Muscle layer of duodenum (tissue), 2 donors: ENCODE measurements around the gene MRPL55.

Experiments used
- H3K27ac ChIP-seq: one replicate; pipeline ENCODE4 v1.7.0; 2013; ENCODE audit warnings: mild to moderate bottlenecking, low read length
- H3K27me3 ChIP-seq: one replicate; pipeline ENCODE4 v1.7.0; 2013; ENCODE audit warnings: low read depth, mild to moderate bottlenecking, control low read depth, low read length
- H3K36me3 ChIP-seq, 2 donors: one replicate each; pipeline ENCODE4 v1.7.0; 2013; ENCODE audit warnings: low read length in 2 of 2, control low read depth in 1 of 2, mild to moderate bottlenecking in 1 of 2; ENCODE audit not compliant: insufficient read depth in 2 of 2, control insufficient read depth in 1 of 2
- H3K4me1 ChIP-seq, 2 donors: one replicate each; pipeline ENCODE4 v1.7.0; 2013; ENCODE audit warnings: low read length in 2 of 2, mild to moderate bottlenecking in 2 of 2, control low read depth in 1 of 2, moderate library complexity in 1 of 2; ENCODE audit not compliant: insufficient read depth in 2 of 2, control insufficient read depth in 1 of 2
- H3K4me3 ChIP-seq, 2 donors: one replicate each; pipeline ENCODE4 v1.7.0; 2013; ENCODE audit warnings: low read length in 2 of 2, low read depth in 1 of 2, mild to moderate bottlenecking in 1 of 2
- H3K9me3 ChIP-seq, 2 donors: one replicate each; pipeline ENCODE4 v1.7.0; 2013; ENCODE audit warnings: low read length in 2 of 2, control low read depth in 1 of 2, mild to moderate bottlenecking in 1 of 2; ENCODE audit not compliant: control insufficient read depth in 1 of 2
- donor health status: healthy.

MRPL55 gene

DNA sequence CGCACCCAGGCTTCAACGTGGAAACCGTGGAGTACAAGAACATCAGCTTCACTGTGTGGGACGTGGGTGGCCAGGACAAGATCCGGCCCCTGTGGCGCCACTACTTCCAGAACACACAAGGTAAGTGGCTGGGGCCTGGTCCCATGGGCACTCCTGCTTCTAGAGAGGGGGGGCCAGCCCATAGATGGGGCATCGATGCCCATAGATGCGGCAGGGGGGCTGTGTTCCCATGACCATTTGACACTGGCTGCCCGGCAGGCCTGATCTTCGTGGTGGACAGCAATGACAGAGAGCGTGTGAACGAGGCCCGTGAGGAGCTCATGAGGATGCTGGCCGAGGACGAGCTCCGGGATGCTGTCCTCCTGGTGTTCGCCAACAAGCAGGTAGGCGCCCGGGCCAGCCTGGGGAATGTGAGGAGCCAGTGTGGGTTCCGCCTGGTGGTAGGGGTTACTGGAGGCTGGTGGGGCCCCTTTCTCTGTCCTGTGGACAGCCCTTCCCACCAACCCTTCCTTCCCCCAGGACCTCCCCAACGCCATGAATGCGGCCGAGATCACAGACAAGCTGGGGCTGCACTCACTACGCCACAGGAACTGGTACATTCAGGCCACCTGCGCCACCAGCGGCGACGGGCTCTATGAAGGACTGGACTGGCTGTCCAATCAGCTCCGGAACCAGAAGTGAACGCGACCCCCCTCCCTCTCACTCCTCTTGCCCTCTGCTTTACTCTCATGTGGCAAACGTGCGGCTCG is 11.6 kb downstream of the MRPL55 start:
- Histone ChIP-seq H3K36me3 (peaks cover 29 to 60% of the 10 kb centered on the region in 2 donors), H3K27me3 (no peaks in the 10 kb centered on the region), H3K27ac (no peak overlapping the region), H3K9me3 (peaks cover 6 to 14% of the 10 kb centered on the region in 2 donors), H3K4me1 (peaks cover 0 to 25% of the 10 kb centered on the region in 2 donors), H3K4me3 (no peak overlapping the region)

DNA sequence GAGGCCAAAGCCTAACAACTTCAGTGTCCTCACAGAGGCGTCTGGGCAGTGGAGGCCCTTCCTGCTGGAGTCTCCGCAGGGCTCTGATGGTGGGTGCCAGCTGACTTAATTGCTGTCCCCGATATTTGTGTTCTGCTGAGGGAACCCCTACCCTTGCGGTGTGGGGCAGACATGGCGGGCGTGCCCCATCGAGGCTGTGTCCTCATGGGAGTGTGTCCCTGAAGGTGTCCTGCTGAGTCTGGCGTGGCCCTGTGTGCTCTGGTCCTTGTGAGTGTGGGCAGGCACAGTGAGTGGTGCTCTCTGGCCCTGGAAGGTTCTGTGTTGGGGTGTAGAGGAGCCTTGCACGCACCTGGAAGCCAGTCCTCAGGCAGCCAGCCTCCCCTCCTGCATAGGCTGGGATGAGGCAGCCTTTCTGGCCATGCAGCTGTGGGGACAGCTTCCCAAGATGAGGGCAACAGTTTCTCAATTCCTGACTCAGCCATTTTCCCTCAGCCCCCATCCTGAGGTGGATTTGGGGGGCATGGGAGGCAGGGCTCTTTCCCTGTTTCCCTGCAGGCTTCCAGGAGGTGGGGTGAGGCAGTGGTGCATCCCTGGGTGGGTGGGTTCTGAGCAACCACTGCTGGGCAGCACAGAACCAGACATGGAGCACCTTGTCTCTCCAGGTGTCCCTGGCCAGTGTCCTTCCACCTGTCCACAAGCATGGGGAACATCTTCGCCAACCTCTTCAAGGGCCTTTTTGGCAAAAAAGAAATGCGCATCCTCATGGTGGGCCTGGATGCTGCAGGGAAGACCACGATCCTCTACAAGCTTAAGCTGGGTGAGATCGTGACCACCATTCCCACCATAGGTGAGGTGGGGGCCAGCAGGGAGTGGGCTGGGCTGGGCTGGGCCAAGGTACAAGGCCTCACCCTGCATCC is 12.4 kb downstream of the MRPL55 start:
- H3K36me3 ChIP-seq = peaks cover 29 to 61% of the 10 kb centered on the region in 2 donors
- peaks cover 0 to 23% of the 10 kb centered on the region in 2 donors for H3K4me1 ChIP-seq
- no peaks in the 10 kb centered on the region for H3K27me3 ChIP-seq
- H3K9me3 ChIP-seq = peaks cover 6 to 14% of the 10 kb centered on the region in 2 donors
- H3K4me3 ChIP-seq = no peak overlapping the region
- no peak overlapping the region for H3K27ac ChIP-seq

DNA sequence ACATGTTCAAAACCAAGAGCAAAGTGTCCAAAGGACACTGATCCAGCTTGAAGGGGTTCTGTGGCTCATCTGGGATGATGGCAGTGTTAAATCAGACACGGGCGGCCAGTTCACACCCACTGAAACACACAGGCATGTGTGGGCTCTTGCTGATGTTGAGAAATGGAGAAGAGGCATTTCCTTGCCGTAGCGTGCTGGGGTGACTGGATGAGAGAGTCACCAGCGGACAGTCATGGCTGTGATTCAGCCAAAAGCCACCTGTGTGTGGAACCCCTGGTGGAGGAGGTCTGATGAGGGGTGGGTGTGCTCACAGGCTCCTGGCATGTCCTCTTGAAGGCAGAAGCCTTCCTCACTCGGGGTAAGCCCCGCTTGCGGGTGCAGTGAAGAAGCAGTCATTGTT is 13.2 kb downstream of the MRPL55 start:
- peaks cover 2 to 23% of the 10 kb centered on the region in 2 donors for H3K4me1 ChIP-seq

DNA sequence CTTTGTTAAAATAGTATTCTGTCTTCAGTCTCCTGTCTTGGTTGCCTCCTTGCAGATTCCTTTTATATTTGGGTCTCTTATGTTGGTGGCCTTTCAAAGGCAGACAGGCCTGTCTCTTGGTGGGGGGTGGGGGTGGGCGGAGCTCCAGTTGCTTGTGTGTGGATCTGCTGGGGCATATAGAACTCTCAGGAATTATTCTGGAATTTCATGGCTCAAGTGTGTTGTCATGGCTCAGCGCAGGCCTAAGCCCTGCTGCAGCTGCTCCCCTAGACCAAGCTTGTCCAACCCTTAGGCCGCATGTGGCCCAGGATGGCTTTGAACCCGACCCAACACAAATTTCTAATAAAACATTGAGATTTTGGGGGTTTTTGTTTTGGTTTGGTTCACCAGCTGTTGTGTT is 13.9 kb downstream of the MRPL55 start:
- peaks cover 24 to 52% of the 10 kb centered on the region in 2 donors for H3K36me3 ChIP-seq
- no peak overlapping the region for H3K4me3 ChIP-seq
- peaks cover 6 to 14% of the 10 kb centered on the region in 2 donors for H3K9me3 ChIP-seq
- H3K27ac ChIP-seq = no peak overlapping the region
- H3K27me3 ChIP-seq = no peaks in the 10 kb centered on the region
- peaks cover 9 to 30% of the 10 kb centered on the region in 2 donors for H3K4me1 ChIP-seq

More for the DNA sequence above, 13.2 kb downstream of the MRPL55 start:
- no peaks in the 10 kb centered on the region for H3K27me3 ChIP-seq
- no peak overlapping the region for H3K27ac ChIP-seq
- H3K36me3 ChIP-seq = peaks cover 27 to 56% of the 10 kb centered on the region in 2 donors
- H3K9me3 ChIP-seq = peaks cover 6 to 14% of the 10 kb centered on the region in 2 donors
- no peak overlapping the region for H3K4me3 ChIP-seq

DNA sequence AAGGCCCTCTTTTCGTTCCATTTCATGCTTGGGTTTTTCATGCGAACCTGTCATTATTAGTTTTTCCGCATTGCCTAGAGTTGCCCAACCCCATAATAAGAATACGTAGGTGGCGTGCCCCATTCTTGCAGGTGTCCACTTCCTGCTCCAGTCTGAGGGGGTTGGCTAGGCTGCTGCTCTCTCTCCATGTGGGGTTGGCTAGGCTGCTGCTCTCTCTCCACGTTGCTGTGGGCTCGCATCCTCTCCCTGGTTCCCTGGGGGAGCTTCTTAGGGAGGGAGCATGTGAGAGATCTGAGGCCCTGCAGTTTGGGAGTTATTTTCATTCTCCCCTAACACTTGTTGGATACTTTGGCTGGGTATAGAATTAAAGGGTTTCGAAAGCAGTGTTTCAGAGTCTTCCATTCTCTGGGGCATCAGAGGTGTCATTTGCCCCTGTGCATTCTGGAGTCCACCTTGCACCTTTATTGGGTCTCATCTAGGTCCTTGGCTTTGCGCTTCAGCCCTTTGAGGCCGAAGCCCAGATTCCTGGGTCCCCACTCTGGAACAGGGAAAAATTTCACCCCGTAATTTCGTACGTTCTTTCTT is 14.6 kb downstream of the MRPL55 start:
- Histone ChIP-seq H3K4me1 (peaks cover 14 to 37% of the 10 kb centered on the region in 2 donors), H3K27me3 (no peaks in the 10 kb centered on the region), H3K9me3 (peaks cover 6 to 14% of the 10 kb centered on the region in 2 donors), H3K27ac (no peak overlapping the region), H3K36me3 (peaks cover 18 to 45% of the 10 kb centered on the region in 2 donors), H3K4me3 (peak overlapping the region in 1 of 2 donors; percentile 13)

DNA sequence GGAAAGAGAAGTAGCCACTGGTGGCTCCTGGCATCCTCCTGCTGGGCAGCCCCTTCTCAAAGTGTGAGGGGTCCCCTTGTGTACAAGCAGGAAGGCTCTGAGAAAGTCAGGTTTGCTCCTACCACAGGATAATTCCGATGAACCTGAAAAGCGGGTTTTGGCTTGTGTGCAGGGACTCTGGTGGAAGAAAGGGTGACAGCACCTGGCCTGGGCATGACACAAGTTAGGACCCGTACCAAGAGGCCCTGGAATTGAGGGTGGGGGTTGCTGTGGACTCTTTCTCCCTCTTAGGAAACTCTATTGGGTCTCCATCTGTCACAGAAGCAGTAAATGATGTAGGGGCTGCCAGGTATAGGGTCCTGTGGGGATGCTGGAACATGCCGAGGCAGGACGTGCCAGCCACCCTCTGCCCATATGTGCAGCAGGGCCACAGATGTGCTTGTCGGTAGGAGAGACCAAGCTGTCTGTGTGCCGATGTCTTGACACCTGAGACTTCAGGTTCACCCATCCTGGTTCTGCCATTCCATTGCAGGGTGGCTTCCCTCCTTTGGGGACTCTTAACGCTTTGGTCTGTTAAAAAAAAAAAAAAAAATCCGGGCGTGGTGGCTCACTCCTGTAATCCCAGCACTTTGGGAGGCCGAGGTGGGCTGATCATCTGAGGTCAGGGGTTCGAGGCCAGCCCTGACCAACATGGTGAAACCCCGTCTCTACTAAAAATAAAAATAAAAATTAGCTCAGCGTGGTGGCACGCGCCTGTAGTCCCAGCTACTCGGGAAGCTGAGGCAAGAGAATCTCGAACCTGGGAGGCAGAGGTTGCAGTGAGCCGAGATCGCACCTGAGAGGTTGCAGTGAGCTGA is 15.8 kb downstream of the MRPL55 start:
- H3K27me3 ChIP-seq = no peaks in the 10 kb centered on the region
- H3K4me3 ChIP-seq = no peak overlapping the region
- H3K27ac ChIP-seq = no peak overlapping the region
- H3K4me1 ChIP-seq = peaks cover 20 to 49% of the 10 kb centered on the region in 2 donors
- peaks cover 6 to 14% of the 10 kb centered on the region in 2 donors for H3K9me3 ChIP-seq
- peaks cover 5 to 33% of the 10 kb centered on the region in 2 donors for H3K36me3 ChIP-seq

DNA sequence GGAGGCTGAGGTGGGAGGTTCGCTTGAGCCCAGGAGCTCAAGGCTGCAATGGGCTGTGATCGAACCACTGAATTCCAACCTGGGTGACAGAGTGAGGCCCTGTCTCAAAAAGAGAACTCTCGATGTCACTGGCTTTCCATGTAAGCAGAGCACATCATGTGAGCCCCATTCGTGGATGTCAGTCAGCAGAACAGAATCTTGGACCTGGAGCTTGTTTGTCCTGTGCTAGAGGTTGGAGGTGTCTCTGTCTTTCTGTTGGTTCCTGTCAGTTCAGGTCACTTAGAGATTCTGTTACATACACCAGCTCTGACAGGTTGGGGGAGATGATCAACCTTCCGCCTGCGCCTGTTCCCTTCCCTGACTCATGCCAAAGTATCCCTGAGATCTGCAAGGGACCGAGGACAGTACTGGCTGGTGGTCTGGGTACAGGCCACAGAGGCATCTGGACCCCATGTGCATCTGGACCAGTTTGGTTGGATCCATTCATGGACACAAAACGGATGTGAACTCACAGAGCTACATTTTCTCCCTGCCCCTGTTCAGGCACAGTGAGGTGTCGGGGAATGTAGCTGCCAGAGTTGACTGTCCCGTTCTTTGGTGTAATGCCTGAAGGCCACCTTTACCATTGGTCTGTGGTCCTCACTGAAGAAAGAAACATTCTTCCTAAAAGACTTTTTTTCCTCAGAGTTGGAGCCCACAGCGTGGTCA is 16.6 kb downstream of the MRPL55 start:
- Histone ChIP-seq H3K4me3 (no peak overlapping the region), H3K27me3 (no peaks in the 10 kb centered on the region), H3K9me3 (peaks cover 6 to 14% of the 10 kb centered on the region in 2 donors), H3K4me1 (peaks cover 28 to 57% of the 10 kb centered on the region in 2 donors), H3K27ac (no peak overlapping the region), H3K36me3 (peaks cover 4 to 25% of the 10 kb centered on the region in 2 donors)

DNA sequence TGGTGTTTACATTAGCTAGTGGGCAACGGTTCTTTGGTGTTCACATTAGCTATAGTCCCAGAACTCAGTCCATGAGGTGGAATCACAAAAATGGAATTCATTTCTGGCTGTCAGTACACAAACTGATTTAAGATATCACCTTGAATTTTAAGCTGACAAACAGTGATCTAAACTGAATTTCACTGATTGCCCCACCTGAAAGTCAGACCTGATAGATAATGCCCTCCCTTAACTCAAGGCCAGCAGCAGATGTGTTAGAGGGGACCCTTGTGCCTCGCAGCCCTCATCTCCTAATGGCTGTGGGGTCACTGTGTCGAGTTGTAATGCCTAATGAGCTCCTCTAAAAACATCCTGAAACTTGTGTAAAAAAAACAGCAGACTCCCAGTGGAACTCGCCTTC is 18.0 kb downstream of the MRPL55 start:
- Histone ChIP-seq H3K27me3 (no peaks in the 10 kb centered on the region), H3K4me3 (no peak overlapping the region), H3K36me3 (peaks cover 4 to 17% of the 10 kb centered on the region in 2 donors), H3K4me1 (peaks cover 40 to 63% of the 10 kb centered on the region in 2 donors), H3K27ac (no peak overlapping the region), H3K9me3 (peaks cover 6 to 14% of the 10 kb centered on the region in 2 donors)

DNA sequence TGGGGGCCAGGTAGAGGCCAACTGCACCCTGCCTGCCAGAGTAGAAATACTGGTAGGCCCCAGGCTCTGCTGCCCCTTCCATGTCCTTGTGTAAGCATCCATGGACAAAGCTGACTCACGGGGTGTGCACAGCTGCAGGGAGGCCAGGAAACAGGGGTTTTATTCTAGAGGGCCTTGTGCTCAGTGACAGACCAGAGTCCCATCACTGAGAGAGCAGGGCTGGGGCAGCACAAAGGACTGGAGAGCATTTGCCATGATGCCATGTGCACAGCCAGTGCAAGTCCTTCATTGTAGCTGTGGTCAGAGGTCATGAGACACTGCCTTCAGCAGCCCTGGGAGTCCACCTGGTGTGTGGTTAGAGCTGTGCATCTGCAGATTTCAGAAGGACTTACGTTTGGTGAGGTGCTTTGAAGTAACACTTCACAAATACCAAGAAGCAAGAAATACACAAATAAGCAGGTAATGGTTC is 18.5 kb downstream of the MRPL55 start:
- no peak overlapping the region for H3K27ac ChIP-seq
- H3K4me1 ChIP-seq = peaks cover 44 to 67% of the 10 kb centered on the region in 2 donors
- H3K4me3 ChIP-seq = peak overlapping the region in 1 of 2 donors; percentile 14
- H3K27me3 ChIP-seq = no peaks in the 10 kb centered on the region
- peaks cover 4 to 17% of the 10 kb centered on the region in 2 donors for H3K36me3 ChIP-seq
- peaks cover 6 to 14% of the 10 kb centered on the region in 2 donors for H3K9me3 ChIP-seq
